22Rv1 (cell line): ENCODE results near the gene UBASH3A.

Experiments
- CTCF ChIP-seq: fragments of 450-650 bp; IDR thresholded peaks from 2 replicates; pipeline ENCODE4 v1.5.1; 2017; ENCODE audit warnings: mild to moderate bottlenecking
- ZFX ChIP-seq: fragments of 450-650 bp; IDR thresholded peaks from 2 replicates; pipeline ENCODE4 v1.6.1; 2017; ENCODE audit warnings: antibody characterized with exemption, borderline replicate concordance

GRCh38 chr21:42446531-42446930 is 42.8 kb downstream of the UBASH3A start:
- no peak for TF ChIP-seq CTCF
- no peak for TF ChIP-seq ZFX
